GM10847 (cell line): ENCODE results near the gene GIGYF1.

Experiments
- POLR2A ChIP-seq: IDR thresholded peaks from 2 replicates; pipeline ENCODE4 v1.6.1; 2011; ENCODE audit not compliant: insufficient read length; ENCODE audit errors: extremely low read depth

GIGYF1 gene

DNA sequence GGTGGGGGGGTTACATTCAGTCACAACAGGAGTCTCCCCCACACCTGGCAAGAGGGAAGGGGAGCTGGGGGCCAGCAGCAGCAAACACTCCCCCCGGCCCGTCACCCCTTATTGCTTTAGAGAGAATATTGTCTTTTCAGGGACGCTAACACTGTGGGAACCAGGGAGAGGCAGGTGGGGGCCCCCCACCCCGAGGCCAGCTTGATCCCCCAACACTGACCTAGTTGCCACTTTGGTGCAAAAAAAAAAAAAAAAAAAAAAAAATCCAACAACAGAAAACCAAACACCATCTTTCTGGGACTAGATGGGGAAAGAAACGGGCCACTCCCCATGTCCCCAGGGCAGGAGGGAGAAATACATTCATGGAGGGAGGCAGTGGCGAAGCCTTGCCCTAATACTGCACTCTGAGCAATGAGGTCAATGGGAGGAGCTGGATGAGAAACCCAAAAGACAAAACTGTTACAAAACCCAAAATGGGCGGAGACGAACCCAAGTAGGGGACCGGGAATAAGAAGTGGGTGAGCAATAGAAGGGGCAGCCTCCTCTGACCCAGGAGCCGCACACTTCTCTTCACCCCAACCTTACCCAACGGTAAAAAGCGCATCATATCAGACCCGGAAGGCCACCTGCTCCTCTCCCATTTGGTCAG lies 14.0 kb downstream of the GIGYF1 start:
- peak; percentile 9 for TF ChIP-seq POLR2A

DNA sequence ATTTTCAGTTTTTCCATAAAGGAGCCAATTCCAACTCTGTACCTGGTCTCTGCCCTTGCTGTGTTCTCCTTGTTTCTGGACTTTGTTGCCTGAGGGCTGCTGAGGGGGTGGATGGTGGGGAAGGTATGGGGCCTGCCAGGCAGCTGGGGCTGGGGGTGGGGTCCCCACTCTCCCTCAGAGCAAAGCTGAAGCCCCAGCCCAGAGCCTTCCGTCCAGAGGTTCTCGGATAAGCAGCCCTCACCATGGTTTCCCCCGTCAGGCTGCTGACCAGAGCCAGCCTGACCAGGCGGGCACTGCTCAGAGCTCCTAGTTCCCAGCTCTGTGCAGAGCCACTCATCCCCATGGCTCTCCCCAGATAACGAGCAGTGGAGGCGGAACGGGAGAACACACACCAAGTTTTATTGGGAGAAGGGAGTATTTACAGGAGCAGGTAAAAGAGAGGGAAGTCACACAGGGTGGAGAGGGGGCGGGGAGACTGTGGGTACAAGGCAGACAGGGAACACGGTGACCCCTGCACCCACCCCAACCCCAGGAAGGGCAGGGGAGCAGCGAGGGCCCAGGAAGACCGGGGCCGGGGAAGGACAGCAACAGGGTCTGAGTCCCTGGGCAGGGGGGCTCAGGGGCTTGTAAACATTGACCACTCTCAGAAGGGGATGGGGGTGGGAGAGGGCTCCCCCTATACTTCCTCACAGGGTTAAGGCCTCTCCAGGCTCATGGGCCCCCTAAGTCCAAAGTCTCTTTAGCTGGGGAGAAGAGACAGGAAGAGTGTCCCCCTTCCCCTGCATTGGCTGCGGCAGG lies 14.7 kb downstream of the GIGYF1 start:
- TF ChIP-seq POLR2A: no peak

DNA sequence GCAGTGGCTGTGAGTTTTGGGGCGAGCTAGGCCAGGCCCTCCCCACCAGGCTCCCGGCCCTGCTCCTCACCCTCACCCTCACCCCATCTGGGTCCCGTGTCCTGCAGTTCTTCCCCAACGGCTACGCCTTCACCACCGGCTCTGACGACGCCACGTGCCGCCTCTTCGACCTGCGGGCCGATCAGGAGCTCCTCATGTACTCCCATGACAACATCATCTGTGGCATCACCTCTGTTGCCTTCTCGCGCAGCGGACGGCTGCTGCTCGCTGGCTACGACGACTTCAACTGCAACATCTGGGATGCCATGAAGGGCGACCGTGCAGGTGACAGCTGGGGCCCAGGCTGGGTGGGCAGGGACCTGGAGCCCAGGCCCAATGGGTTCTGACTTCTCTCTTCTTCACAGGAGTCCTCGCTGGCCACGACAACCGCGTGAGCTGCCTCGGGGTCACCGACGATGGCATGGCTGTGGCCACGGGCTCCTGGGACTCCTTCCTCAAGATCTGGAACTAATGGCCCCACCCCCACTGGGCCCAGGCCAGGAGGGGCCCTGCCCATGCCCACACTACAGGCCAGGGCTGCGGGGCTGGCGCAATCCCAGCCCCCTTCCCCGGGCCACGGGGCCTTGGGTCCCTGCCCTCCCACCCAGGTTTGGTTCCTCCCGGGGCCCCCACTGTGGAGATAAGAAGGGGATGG lies 15.6 kb downstream of the GIGYF1 start:
- no peak for TF ChIP-seq POLR2A

DNA sequence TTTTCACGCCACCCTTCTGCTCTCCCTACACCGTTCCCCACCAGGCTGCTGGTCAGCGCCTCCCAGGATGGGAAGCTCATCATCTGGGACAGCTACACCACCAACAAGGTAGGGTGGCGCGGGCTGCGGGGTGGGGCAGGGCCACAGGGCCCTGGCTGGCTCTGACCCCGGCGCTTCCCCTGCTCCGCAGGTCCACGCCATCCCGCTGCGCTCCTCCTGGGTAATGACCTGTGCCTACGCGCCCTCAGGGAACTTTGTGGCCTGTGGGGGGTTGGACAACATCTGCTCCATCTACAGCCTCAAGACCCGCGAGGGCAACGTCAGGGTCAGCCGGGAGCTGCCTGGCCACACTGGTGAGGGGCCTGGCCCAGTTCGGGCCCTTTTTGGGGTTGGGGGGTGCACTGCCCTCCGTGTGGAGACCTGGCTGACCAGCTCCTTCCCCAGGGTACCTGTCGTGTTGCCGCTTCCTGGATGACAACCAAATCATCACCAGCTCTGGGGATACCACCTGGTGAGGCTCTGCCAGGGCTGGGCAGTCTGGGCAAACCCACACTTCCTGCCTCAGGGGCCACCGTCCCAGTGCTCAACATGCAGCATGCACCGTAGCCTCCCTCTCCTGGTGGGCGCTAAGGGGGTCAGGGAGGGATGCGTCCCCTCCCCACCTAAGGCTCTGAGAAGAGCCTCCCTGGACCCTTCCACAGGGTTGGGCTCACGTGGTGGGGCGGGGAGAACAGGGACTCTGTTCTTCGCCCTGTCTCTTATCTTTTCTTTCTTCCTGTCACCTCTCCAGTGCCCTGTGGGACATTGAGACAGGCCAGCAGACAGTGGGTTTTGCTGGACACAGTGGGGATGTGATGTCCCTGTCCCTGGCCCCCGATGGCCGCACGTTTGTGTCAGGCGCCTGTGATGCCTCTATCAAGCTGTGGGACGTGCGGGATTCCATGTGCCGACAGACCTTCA lies 16.5 kb downstream of the GIGYF1 start:
- TF ChIP-seq POLR2A: no peak

DNA sequence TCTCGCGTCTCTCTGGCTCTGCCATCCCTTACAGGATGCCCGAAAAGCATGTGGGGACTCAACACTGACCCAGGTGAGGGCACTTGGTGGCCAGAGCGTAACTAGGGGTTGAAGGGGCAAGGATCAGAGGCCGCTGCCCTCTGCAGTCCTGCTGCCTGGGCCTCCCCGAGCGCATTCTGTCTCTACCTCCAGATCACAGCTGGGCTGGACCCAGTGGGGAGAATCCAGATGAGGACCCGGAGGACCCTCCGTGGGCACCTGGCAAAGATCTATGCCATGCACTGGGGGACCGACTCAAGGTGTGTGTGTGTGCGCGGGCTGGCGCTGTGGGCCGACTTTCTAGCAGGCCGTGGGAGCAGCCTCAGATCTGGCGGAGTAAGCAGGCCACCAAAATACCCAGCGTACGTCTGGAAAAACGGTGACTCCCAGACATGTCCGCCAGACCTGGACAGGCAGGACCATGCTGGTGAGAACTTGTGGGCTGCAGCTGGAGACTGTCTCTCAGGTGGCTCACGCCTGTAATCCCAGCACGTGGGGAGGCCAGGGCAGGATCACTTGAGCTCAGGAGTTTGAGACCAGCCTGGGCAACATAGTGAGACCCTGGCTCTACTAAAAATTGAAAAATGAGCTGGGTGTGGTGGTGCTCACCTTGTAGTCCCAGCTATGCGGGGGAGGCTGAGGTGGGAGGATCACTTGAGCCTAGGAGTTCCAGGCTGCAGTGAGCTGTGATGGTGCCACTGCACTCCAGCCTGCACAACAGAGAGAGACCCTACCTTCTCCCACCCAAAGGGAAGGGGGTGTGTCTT lies 17.3 kb downstream of the GIGYF1 start:
- no peak for TF ChIP-seq POLR2A

DNA sequence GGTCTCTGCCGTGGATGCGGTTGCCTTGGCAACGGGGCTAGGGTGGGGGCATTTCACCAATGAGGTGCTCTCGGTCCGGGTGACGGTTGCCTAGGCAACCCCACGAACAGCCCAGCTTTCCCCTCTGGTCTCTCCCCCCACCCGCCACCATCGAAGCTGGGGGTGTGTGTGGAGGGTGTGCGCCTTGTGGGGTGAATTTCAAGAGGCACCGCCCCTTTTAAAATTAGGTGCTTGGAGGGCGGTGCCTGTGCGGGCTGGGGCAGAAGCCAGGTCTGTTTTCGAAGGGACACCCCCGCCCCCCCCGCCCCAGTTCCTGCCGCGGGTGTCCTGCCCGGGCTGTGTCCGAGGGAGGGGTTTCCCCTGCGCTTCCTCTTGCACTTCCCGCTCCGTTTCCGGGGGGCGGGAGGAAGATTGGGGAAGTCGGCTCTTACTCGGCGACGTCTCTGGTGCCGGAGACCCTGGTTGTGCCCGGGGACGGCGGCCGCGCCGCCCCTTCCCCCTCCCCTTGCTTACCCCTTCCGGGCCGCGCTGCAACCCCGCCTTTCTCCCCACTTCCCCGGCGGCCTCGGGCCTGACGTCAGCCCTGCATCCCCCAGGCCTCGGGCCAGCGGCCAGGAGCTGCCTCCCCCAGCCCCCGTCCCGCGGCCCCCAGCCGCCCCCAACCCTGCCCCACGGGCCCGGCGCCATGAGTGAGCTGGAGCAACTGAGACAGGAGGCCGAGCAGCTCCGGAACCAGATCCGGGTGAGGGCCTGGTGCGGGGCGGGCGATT lies 18.3 kb downstream of the GIGYF1 start:
- peak; percentile 24 for TF ChIP-seq POLR2A

DNA sequence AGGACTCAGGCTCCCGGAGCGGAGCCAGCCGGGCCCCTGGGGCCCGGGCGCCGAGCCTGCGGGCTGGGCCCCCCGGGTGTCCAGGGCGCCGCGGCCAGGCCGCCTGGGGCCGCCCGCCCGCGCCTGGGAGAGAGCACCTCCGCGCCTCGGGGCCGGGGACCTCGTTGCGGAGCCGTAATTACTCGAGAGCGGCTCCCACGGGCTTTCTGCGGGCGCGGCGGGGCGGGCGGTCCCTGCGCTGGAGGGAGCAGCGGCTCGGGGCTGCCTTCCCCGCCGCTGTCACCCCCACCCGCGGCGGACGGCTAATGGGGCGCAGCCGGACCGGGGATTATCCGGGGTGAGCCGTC lies 19.0 kb downstream of the GIGYF1 start:
- TF ChIP-seq POLR2A: no peak

DNA sequence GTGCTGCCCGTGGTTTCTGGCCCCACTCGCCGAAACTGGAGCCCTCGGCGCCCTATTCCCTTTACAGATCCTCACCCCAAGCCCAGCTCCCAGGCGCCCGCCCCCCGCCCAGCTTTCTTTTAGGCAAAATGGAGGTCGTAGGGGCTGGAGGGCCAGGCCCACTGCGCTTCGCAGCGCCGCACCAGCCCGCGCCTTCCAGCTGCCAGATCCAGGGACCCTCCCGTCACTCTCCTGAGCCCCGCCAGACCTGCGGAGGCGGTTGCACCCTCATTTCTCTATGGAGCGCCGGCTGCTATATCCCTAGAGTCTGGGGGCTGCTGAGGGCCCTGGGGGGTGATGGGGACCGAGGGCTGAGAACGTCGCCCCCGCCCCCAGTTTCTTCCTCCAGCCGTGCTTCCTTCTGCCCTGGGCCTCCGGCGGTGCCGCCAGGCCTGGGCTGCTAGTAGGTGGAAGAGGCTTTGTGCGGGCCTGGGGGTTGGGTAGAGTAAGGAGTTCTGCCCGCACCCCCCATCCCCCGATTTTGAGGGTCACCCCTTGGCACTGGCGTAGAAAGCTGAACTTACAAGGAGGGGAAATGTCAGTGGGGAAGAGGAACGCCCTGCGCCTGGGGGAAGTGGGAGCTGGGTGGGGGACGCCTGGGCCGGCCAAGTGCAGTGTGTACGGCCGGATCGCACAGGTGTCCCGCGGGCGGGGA lies 19.5 kb downstream of the GIGYF1 start:
- no peak for TF ChIP-seq POLR2A

DNA sequence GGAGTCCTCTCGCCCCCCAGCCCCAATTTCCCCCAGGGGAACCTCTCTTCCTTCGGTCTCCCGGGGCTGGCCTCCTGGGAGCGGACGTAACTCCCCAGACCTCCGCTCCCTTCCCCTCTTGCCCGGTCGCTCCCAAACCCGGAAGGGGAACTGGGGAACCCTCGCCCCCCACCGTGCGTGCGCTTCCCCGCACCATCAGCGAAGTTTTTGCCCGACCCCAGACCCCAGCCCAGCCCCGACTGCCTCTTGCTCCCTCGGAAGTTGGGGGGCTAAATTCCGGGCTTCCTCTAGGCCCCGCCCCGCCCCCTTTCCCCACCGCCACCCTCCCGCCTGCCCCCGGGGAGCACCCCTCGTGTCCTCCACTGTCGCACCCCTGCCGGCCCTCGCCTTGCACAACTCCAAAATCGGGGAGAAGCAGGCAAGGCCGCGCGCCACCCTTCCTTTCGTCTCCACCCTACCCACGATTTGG lies 20.1 kb downstream of the GIGYF1 start:
- no peak for TF ChIP-seq POLR2A

DNA sequence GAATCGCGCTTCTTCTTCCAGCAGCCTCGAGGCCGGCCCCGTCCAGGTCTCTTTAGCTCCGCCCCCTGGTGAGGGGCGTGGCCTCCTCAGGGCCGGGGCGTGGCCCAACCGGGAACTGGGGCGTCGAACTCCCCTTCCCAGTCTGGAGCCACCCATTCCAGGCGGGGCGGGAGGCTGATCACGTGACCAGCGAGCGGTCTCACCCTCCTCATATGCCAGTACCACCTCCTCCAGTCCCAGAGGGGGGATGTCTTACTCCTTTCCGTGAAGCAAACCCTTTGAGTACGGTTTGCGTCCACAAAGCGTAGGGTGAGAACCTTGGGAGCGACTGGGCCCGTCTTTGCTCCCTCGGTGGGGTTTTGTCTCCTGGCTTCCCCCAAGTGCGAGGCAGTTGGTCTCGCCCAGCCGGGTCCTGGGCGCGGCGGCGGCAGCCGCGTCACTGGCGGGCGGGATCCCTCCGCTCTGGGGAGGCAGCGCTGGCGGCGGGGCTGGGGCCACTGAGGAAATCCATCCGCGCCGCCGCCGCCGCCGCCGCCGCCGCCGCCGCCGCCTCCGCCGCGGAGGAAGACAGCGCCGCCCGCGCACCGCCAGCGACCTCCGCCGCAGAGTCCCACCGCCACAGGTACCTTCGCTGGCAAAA lies 20.6 kb downstream of the GIGYF1 start, which contains the start of gene GNB2:
Gene GNB2, plus strand, starts transcription at position 439 of the 640 bp plus-strand sequence. CDS start 2,526 bp downstream, outside the sequence.
- TF ChIP-seq POLR2A: peak; percentile 40

DNA sequence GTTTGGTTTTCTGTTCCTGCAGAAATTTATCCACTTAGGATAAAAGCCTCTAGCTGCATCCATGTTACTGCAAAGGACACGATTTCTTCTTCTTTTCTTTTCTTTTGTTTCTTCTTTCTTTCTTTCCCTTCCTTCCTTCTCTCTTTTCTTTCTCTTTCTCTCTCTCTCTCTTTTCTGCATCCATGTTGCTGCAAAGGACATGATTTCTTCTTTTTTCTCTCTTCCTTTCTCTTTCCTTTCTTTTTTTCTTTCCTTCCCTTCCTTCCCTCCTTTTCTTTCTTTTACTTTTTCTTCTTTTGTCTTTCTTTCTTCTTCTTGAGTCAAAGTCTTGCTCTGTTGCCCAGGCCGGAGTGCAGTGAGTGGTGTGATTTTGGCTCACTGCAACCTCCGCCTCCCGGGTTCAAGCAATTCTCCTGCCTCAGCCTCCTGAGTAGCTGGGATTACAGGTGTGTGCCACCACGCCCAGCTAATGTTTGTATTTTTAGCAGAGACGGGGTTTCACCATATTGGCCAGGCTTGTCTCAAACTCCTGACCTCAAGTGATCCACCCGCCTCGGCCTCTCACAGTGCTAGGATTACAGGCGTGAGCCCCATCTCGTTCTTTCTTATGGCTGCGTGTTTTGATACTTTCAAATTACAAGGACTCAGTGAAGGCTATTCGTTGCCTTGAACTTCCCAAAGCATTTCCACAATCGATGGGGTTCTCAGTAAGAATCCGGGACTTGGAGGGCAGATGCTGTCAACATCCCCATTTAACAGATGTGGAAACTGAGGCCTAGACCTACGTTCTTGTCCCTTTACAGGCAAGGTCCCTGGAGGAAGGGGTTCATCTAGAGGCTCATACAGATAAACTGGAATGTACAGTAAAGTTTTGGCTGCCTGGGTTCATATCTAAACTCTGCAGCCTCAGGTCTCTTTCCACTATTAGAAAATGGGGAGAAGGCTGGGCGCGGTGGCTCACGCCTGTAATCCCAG lies 22.4 kb downstream of the GIGYF1 start:
- TF ChIP-seq POLR2A: no peak
